Colon (tissue), 2 donors: Measurements from ENCODE around the gene DIPK1A.

Experiments used
- FAIRE-seq: peaks from 2 replicates; lab custom pipeline; 2012; peaks lifted over from hg19 to GRCh38; lab: Jason Lieb, UNC
- donor health status: control.
- donor health status: control.

The DIPK1A gene

DNA sequence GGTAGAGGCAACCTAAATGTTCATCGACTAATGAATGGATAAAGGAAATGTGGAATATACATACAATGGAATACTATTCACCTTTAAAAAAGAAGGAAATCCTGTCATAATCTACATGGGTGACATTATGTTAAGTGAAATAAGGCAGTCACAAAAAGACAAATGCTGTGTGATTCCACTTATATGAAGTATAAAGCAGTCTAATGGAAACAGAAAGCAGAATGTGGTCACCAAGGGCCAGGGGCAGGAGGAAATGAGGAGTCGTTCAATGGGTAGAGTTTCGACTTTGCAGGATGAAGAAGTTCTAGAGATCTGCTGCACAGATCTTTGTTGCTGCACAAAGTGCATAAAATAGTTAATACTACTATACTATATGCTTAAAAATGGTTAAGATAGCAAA lies 7.8 kb downstream of the DIPK1A start:
- no peak for FAIRE-seq

DNA sequence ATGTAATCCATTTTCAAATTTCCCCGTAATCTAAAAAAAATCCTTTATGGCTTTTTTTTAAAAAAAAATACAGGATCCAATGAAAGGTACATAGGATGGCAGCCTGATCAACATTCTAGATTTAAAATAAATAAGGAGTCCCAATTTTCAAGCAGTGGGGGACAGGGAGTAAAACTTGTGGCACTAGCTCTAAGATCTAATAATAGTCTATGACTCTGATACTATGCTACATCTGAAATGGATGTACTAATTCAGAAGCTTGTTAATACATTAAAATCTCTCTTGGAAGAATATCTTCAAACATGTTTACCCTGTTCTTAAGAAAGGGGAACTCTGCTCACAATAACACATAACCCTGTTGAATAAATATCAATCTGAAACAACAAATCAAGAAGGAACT lies 8.5 kb downstream of the DIPK1A start:
- FAIRE-seq = no peak

DNA sequence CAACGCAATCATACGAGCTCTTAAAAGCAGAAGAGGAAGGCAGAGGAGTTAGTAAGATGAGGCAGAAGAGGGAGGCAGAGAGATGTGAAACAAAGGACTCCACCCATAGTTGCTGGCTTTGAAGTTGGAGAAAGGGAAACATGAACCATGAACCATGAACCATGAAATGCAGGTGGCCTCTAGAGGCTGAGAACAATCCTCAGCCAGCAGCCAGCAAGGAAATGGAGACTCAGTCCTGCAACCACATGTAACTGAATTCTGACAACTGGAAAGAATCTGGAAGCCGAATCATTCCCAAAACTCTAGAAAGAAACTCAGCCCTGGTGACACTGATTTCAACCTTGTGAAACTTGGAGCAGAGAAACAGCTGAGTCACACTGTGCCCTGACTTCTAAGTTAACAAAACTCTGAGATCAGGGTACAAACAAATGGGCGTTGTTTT lies 10.1 kb downstream of the DIPK1A start:
- FAIRE-seq = no peak

DNA sequence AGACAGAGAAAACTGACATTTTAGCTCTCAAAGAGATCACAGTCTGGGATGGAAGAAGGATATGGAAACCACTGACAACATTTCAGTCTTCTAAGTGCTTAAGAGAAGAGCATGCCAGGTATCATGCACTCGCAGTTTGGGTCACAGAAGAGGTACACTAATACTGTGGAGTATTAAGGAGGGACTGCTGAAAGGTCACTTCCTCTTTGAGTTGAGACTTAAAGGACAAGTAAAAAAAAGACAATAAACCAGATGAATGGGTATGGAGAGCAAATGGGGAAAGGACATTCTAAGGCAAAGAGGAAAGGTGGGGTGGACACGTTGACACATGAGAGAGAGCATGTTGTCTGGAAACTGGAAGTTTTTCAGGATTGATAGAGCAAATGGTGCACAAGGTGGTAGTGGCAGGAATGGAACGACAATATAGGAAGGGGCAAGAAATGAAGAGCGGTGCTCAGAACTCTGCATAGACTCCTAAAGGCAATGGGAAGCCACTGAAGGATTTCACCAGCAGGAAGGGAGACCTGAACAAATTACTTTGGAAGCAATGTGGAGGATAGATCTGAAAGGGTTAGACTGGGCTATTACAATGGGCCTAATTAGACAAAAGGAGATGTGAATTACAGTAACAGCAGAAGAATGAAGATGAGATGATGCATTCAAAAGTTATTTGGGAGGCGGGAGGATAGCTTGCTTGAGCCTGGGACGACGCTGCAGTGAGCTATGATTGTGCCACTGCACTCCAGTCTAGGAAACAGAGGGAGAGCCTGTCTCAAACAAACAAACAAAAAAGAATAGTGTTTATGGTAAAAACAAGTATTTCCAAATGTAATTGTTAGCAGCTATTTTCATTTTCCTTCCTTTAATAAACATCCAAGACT lies 11.1 kb downstream of the DIPK1A start:
- FAIRE-seq = no peak

DNA sequence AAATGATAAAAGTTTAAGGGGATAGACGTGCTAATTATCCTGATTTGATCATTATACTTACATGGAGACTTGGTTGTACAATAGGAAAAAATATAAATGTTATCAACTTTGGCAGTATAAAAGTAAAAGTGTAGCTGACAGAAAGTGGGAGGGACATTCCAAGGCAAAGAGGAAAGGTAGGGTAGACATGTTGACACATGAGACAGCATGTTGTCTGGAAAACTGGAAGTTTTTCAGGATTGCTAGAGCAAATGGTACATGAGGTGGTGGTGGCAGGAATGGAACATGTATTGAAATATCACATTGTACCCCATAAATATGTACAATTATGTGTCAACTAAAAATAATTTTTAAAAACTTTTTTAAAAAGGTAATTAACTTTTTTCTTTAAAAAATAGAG lies 13.2 kb downstream of the DIPK1A start:
- no peak for FAIRE-seq

DNA sequence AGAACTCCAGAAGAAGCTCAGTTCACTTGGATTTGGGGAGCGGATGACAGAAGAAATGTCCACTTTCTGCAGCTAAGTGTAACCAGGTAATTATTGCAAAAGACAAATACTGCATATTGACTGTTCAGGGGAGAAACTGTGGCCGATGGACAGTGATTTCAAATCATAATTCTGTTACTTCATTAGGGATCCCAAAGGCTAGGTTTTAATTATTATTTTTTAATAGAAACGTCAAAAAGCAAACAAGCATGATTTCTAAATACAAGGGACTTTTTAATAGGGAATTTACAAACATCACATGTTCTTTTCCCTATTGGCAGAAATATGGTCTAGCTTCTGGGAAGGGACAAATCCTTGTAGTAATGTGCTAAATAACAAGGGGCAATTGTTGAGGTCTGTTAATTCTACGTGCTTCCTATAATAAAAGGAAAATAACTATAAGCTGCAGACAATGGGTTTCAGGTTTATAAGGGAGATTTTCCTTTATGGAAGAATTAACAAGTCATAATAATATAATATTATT lies 15.5 kb downstream of the DIPK1A start:
- no peak for FAIRE-seq

DNA sequence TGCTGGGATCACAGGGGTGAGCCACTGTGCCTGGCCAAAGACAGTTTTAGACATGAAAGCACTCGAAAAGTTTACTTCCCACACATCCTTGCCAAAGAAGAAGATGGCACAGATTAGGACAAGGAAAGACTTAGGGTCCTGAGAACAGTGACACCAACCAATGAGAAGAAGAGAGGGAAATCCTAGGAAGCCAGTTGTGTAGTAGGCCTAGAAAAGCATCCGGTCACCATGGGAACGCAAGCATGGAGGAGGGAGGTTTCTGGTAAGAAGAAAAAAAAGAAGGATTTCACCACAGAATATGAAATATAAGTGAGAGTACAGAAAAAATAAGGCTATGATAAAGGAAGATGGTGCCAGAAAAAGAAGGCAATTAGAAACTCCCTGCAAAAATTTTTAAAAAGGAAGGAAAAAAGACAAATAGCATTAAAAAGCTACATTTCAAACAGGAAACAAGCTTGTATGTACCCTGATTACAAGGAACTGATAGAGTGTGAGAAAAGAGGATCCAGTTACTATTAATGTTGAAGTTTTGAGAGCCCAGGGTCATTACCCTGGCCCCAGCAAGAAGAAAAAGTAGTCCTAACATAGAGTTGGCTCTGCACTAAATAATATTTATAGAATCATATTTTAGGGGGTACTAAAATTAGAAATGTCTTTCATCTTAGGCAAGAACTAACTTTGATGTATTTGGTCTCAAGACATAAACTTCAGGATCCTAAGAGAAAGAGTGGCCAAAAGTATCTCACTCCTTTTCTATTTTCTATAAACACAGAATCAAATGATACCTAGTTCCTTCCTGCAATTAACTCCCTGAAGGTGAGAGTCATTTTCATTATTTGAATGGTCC lies 16.1 kb downstream of the DIPK1A start:
- no peak for FAIRE-seq

DNA sequence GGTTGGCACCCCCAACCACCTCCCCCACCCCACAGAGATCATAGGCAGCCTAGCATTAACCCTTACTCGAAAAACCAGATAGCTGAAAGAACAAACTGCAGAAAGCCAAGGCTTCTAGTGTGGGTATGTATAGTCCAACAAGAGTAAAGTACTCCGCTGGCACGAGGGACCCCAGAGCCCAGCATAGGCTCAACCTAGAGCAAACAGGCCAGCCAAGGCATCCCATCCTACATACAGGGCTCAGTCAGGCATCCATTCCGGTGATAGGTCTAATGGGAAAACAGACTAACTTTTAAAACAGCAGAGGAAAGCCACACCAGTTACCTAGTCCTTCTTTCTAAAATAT lies 17.8 kb downstream of the DIPK1A start:
- FAIRE-seq = no peak

DNA sequence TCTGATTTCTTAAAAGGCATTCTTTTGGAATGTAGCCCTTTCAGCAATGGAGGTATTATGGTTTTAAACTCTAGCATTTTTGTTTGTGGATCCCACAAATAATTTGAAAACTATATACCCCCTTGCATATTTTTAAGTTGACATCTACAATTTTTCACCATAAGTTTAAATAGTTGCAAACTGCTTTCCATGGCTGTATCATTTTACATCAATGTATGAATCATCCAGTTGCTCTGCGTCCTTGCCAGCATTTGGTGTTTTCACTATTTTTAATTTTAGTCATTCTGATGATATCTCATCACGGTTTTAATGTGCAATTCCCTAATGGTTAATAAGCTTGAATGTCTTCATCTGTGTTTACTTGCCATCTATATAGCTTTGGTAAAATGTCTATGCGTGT lies 20.7 kb downstream of the DIPK1A start:
- FAIRE-seq = no peak

DNA sequence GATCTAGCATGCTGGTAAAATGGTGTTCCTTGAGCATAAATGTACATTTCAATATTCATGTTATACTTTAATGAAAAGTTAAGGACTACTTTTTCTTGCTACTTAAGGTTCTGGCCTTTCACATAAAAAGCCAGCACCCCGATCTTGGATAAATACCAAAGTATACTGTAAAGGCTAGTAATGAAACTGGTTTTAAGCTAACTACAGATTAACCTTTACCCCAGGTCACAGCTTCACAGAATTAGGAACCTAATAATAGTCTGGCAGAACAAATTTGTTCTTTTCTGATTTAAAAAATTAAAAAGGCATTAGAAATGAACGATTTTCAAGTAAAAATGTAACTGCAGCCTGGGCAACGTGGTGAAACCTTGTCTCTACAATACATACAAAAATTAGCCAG lies 23.5 kb downstream of the DIPK1A start:
- no peak for FAIRE-seq

DNA sequence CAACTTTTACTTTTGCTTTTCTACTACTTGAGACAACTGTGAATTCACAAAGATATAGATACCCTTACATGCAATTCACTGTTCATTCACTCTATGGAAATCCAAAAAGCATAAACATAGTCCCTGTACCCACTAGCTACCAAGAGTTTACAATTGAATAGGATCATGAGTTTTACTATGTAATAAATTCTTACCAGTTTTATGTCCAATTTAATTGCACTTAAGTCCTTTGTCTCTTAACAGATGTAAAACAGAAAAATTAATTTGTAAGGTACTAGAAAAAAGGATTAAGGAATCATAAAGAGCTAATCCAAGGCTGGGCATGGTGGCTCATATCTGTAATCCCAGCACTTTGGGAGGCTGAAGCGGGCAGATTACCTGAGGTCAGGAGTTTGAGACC lies 24.4 kb downstream of the DIPK1A start:
- FAIRE-seq = no peak

DNA sequence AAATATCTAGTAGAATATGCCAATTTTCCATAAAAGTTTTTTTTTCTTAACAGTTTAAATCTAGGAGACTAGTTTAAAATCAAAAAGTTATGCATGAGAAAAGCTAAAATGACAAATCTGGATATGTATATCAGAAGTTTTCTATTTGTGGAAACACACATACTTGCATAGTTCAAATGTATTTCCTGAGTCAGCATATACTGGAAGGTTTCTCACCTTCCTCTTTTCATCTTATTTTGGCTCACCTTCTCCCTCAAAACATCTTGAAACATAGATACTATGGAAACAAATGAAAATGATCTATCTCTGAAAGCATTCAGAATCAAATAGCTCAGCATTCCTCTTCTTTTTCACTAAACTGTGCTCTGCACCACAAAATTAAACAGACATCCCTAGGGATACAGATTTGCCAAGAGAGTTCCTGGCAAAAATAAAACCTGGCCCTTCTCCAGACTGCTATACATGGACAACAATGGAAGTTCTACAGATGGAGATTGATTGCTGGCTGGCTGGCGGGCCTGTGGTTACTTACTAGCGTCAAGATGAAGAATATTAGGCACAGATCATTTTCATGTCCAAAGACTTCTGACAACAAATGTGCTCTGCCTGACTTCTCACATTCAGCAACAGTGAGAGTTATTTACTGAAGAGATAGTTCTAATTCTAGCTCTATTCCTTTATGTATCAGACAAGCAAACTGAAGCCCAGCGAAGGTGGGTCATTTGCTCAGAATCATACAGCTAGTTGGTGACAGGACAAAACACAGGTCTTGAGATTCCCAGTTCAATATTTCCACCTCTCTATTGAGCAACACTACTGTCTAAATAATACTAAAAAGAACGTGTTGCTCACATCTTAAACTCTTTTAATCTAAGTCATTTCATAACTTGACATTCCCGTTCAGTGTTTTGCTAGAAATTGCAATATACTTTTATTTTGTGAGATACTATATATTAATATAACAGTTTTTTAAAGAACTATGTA lies 26.6 kb downstream of the DIPK1A start:
- FAIRE-seq = no peak

DNA sequence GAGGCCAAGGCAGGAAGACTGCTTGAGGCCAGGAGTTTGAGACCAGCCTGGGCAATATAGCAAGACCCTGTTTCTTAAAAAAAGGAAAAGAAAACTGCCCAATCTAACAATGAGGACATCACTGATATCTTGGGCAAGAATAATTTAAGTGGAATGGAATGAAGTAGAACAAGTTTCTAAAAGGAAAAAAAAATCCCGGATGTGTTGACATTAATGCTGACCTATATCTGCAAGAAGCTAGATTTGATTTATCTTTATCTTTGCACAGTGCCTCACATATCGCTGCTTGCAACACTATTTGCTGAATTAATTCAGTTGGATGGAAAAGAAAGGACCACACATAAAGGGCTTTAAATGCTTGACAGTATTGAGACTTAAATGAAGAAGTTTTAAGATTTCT lies 27.8 kb downstream of the DIPK1A start:
- no peak for FAIRE-seq

DNA sequence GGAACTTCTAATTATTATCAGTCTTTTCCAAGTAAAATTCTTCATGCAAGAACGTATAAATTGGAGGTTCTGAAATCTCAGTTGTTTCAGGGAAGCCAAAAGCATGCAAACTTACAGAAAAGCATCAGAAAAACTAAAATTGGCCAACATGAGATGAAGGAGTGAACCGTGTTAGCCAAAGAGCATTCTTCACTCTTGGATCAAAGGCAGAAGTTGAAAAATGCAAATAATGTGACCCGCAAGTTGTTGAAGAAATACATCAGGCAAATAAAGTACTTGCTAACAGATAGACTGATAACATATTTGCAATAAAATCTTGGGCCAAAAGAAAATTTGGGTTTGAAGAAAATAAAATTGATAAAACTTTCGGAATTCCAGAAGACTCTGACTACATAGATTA lies 29.6 kb downstream of the DIPK1A start:
- no peak for FAIRE-seq

DNA sequence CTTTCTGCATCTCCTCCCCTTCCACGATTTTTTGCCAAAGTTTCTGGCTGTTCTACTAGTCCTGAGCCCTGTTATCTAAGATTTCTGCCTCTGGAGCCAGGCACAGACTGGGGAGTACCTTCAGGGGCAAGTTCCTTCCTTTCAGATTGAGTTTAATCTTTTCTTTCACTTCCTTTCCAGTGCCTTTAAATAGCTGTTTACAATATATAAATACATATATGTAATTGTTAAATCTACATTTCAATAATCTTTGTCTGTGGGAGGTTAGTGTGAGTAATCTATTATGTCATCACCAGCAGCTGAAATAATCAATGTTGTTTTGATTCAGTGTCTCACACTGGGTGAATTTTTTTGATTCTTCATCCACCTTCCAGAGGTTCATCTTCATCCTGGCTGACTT lies 31.8 kb downstream of the DIPK1A start:
- no peak for FAIRE-seq

DNA sequence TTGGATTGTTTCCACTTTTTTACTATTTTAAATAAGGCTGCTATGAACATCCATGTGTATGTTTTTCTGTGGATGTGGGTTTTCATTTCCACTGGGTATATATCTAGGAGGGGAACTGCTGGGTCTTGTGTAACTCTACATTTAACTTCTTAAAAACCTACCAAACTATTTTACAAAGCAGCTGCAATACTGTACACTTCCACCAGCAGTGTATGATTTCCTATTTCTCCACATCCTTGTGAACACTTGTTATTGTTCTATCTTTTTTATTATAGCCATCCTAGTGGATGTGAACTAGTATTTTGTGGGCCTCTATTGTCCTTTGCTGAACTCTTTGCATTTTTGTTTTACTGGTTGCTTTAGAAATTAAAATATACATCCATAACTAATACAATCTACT lies 33.4 kb downstream of the DIPK1A start:
- FAIRE-seq = no peak

DNA sequence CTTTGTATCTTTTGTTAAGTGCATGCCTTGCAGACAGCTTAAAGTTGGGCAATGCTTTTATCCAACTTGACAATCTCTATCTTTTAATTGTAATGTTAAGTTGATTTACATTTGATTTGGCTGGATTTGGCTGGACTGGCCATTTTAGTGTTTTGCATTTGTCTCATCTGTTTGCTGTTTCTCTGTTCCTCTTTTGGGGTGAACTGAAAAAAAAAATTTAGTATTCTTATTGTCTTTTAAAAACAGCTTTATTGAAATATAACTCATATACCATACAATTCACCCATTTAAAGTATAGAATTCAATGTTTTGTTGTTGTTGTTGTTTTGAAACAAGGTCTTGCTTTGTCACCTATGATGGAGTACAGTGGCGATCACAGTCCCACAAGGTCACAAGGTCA lies 34.4 kb downstream of the DIPK1A start:
- FAIRE-seq = no peak

DNA sequence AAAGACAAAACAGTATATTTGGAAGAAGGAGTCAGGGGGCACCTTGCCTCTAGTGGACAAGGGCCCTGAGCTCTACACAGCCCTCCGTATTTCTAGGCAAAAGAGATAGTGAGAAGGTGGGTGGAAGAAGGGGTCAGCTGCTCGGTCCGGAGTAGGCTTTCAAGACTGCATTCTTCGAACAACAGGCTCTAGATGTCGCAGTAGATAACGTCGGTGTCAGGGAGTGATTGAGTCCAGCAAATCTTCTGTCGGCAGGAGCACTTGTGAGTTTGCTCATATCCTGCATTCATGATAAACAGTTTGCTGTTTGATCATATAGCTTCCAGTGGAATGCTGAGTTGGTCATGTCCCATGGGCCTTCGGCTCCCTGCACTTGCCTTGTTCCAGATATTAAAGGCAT lies 36.8 kb downstream of the DIPK1A start:
- FAIRE-seq = no peak

DNA sequence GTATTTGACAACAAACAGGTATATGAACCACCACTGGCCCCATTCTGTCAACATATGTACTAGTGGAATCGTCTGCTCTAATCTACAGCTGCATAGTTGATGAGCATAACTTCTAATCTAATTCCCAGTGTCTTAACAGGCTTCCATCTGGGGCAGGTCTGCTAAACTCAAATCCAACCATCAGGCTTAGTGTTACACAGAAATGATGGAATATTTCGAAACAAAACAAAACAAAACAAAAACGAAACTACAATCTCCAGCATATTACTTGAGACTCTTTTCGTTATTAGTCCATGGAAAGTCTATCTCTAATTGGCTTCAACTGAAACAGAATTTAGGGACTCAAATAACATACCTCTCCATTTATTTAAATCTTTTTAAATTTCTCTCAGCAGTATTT lies 37.6 kb downstream of the DIPK1A start:
- FAIRE-seq = no peak

DNA sequence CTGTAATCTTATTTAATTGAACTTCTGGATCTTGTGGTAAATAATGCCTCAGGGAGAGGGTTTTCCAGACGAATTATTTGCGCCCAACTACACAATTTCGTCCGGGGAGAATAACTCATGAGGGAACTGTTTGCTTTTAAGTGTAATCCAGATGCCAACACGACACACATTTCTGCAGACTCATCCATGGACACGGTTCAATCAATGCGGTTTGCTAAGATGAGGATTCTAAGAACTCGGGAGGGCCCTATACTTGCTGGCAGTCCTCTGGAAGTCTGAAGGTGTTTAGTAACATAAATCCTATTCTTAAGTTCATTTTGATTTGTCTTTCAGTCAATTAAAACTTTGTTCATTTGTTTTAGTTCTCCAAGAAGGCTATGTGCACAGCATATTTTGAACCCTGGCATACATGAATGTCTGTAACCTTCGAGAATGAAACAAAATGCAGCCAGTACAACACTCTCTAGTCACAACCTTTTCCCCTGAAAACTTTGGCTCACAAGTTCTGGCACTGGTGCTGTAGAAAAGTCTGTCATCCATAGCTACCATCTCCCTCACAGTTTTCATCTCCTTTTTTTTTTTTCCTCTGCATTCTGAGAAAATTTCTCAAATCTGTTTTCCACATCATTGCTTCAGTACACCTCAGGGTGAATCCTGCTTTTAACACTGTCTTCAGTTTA lies 38.8 kb downstream of the DIPK1A start:
- no peak for FAIRE-seq
